Bronchial epithelial cell (primary cell): ENCODE data around the gene AVPR1B. TPM values are rescaled to one million over a fixed set of nuclear protein-coding genes. Genes with fewer than 3 reads are reported as not detected.
A peak's percentile ranks its signal among the peaks of the same experiment; 100 is the strongest.

Source experiments
- DNase-seq: peaks from one replicate; pipeline ENCODE4 v3.0.0-alpha.2; 2010; ENCODE audit warnings: low read depth
- FAIRE-seq: peaks from 2 replicates; lab custom pipeline; 2011; peaks lifted over from hg19 to GRCh38; lab: Jason Lieb, UNC
- H3K27me3 ChIP-seq: 2 replicates; pipeline ENCODE4 v1.5.1; 2011; ENCODE audit warnings: low read length; ENCODE audit not compliant: control insufficient read depth, insufficient read depth
- H3K36me3 ChIP-seq: 2 replicates; pipeline ENCODE4 v1.5.1; 2011; ENCODE audit warnings: low read length; ENCODE audit not compliant: control insufficient read depth, insufficient read depth
- H3K4me3 ChIP-seq: 2 replicates; pipeline ENCODE4 v1.5.1; 2011; ENCODE audit warnings: mild to moderate bottlenecking, low read depth, low read length, control low read depth
- CTCF ChIP-seq: IDR thresholded peaks from 2 replicates; pipeline ENCODE4 v1.5.1; 2011; ENCODE audit warnings: mild to moderate bottlenecking, moderate library complexity, low read length, control low read depth, inconsistent platforms; ENCODE audit not compliant: insufficient read depth, severe bottlenecking
- total RNA-seq: library from RNA; depleted of rRNA; stranded (reverse); fragments of >200 nt; gene quantifications from 2 replicates; pipeline ENCODE4 v1.2.1, GENCODE V29; 2014

AVPR1B gene
- not detected in 2 replicates for total RNA-seq

GRCh38 chr1:206117151-206117948, at the start of gene AVPR1B:
TSS of gene AVPR1B (minus strand) at chr1:206117388. CDS start at chr1:206116890, 498 bp downstream.
- Histone ChIP-seq H3K36me3 (no peaks in the 10 kb centered on the region), H3K27me3 (peaks cover 24% of the 10 kb centered on the region), H3K4me3 (peak within 1 kb of the TSS; percentile 28)
- TF ChIP-seq CTCF, result peak; percentile 18
- no peak for FAIRE-seq
- DNase-seq, result peak; percentile 13

- FAIRE-seq (no peak), DNase-seq (no peak)
- Histone ChIP-seq H3K36me3 (no peaks in the 10 kb centered on the region), H3K4me3 (no peak overlapping the region), H3K27me3 (peaks cover 11% of the 10 kb centered on the region)
- no peak for TF ChIP-seq CTCF
These were observed 28.6 kb upstream of the AVPR1B start for GRCh38 chr1:206145771-206146290.

GRCh38 chr1:206144605-206145004, 27.4 kb upstream of the AVPR1B start:
- Histone ChIP-seq H3K36me3 (no peaks in the 10 kb centered on the region), H3K27me3 (peaks cover 11% of the 10 kb centered on the region), H3K4me3 (no peak overlapping the region)
- FAIRE-seq (no peak), DNase-seq (no peak)
- TF ChIP-seq CTCF, result no peak

GRCh38 chr1:206143537-206144172, 26.5 kb upstream of the AVPR1B start:
- no peak for TF ChIP-seq CTCF
- DNase-seq (no peak), FAIRE-seq (no peak)
- Histone ChIP-seq H3K4me3 (no peak overlapping the region), H3K36me3 (no peaks in the 10 kb centered on the region), H3K27me3 (peaks cover 11% of the 10 kb centered on the region)

GRCh38 chr1:206142770-206143169, 25.6 kb upstream of the AVPR1B start:
- no peak for TF ChIP-seq CTCF
- no peak for DNase-seq
- H3K27me3 ChIP-seq, result peaks cover 11% of the 10 kb centered on the region
- H3K4me3 ChIP-seq, result no peak overlapping the region
- no peak for FAIRE-seq
- H3K36me3 ChIP-seq, result no peaks in the 10 kb centered on the region
